HepG2 (cell line): ENCODE data around the gene DPH1.

Source experiments
- CTCF ChIP-seq: sonication (generic); formaldehyde crosslinking; IDR thresholded peaks from 2 replicates; pipeline ENCODE4 v1.5.0; 2020; ENCODE audit warnings: mild to moderate bottlenecking, missing genetic modification reagents, moderate library complexity
- POLR2A ChIP-seq, 2 experiments: IDR thresholded peaks; 2 replicates each; pipeline ENCODE4 v1.6.1; 2011; ENCODE audit warnings: low read depth in 2 of 2, low read length in 2 of 2, mild to moderate bottlenecking in 1 of 2, moderate library complexity in 1 of 2; ENCODE audit not compliant: insufficient read depth in 1 of 2
- ZSCAN5A ChIP-seq: sonication (generic); formaldehyde crosslinking; IDR thresholded peaks from 2 replicates; pipeline ENCODE4 v1.8.0; 2022; ENCODE audit warnings: mild to moderate bottlenecking, missing genetic modification reagents, borderline replicate concordance

GRCh38 chr17:1985686-1986085, 44.3 kb upstream of the DPH1 start:
- TF ChIP-seq CTCF (CRISPR knock-in tag), result no peak
- no peak for TF ChIP-seq ZSCAN5A (CRISPR knock-in tag)
- TF ChIP-seq POLR2A (IDR thresholded peaks at IDR 0.05; ENCODE audit: insufficient read depth in 1 of 2, low read depth in 2 of 2, low read length in 2 of 2), result no peak
